GM12873 (cell line): ENCODE results near the gene NAA25.

Experiments
- CTCF ChIP-seq: IDR thresholded peaks from 2 replicates; pipeline ENCODE4 v1.5.1; 2012; ENCODE audit warnings: low read depth, mild to moderate bottlenecking, moderate library complexity, low read length, control low read depth; ENCODE audit not compliant: insufficient read depth; ENCODE audit errors: missing control alignments

The NAA25 gene

GRCh38 chr12:112108202-112109079, at the start of gene NAA25:
Gene NAA25, minus strand, starts transcription at chr12:112108783. Its CDS starts 10 bp downstream, at chr12:112108773.
- no peak for TF ChIP-seq CTCF

GRCh38 chr12:112153893-112154219, 45.3 kb upstream of the NAA25 start:
- TF ChIP-seq CTCF: no peak

- no peak for TF ChIP-seq CTCF
These were observed 44.8 kb upstream of the NAA25 start for GRCh38 chr12:112153181-112153892.

- TF ChIP-seq CTCF: no peak
These were observed 43.4 kb upstream of the NAA25 start for GRCh38 chr12:112151766-112152541.

GRCh38 chr12:112149596-112149995, 41.0 kb upstream of the NAA25 start:
- no peak for TF ChIP-seq CTCF

GRCh38 chr12:112148031-112148513, 39.5 kb upstream of the NAA25 start:
- no peak for TF ChIP-seq CTCF

- no peak for TF ChIP-seq CTCF
These were observed 37.5 kb upstream of the NAA25 start for GRCh38 chr12:112146123-112146522.
